HepG2 (cell line): ENCODE results near the gene HOXB6.

Experiments
- CTCF ChIP-seq: sonication (generic); formaldehyde crosslinking; IDR thresholded peaks from 2 replicates; pipeline ENCODE4 v1.5.0; 2020; ENCODE audit warnings: mild to moderate bottlenecking, missing genetic modification reagents, moderate library complexity
- FOXM1 ChIP-seq: sonication (generic); formaldehyde crosslinking; IDR thresholded peaks from 2 replicates; pipeline ENCODE4 v1.5.0; 2020; ENCODE audit warnings: missing genetic modification reagents
- POLR2A ChIP-seq, 2 experiments: IDR thresholded peaks; 2 replicates each; pipeline ENCODE4 v1.6.1; 2011; ENCODE audit warnings: low read depth in 2 of 2, low read length in 2 of 2, mild to moderate bottlenecking in 1 of 2, moderate library complexity in 1 of 2; ENCODE audit not compliant: insufficient read depth in 1 of 2
- POLR2G ChIP-seq: fragments of 200-400 bp; formaldehyde crosslinking; IDR thresholded peaks from 2 replicates; pipeline ENCODE4 v1.6.1; 2018; ENCODE audit warnings: mild to moderate bottlenecking, low read depth, low read length, moderate library complexity
- RERE ChIP-seq: IDR thresholded peaks from 2 replicates; pipeline ENCODE4 v1.6.1; 2016; ENCODE audit warnings: low read depth, missing genetic modification reagents, missing compliant biosample characterization
- SRSF1 ChIP-seq: fragments of 200-400 bp; formaldehyde crosslinking; optimal IDR thresholded peaks from 2 replicates; pipeline ENCODE3; 2017; ENCODE audit warnings: mild to moderate bottlenecking, low read depth, low read length, moderate library complexity
- TF ChIP-seq, protein P1 (sequence below): sonication (generic); formaldehyde crosslinking; IDR thresholded peaks from 2 replicates; pipeline ENCODE4 v1.4.0; 2020; ENCODE audit warnings: missing genetic modification reagents
- TF ChIP-seq, protein P2 (sequence below): IDR thresholded peaks from 2 replicates; pipeline ENCODE4 v1.6.1; 2012; ENCODE audit warnings: inconsistent platforms

GRCh38 chr17:48622857-48623256 is 18.1 kb upstream of the HOXB6 start:
- TF ChIP-seq, protein P1, sequence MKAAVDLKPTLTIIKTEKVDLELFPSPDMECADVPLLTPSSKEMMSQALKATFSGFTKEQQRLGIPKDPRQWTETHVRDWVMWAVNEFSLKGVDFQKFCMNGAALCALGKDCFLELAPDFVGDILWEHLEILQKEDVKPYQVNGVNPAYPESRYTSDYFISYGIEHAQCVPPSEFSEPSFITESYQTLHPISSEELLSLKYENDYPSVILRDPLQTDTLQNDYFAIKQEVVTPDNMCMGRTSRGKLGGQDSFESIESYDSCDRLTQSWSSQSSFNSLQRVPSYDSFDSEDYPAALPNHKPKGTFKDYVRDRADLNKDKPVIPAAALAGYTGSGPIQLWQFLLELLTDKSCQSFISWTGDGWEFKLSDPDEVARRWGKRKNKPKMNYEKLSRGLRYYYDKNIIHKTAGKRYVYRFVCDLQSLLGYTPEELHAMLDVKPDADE (CRISPR knock-in tag): no peak
- TF ChIP-seq POLR2G (no peak), CTCF (CRISPR knock-in tag) (no peak), RERE (CRISPR knock-in tag) (no peak), SRSF1 (no peak), POLR2A (IDR thresholded peaks at IDR 0.05; ENCODE audit: insufficient read depth in 1 of 2, low read depth in 2 of 2, low read length in 2 of 2) (no peak), FOXM1 (CRISPR knock-in tag) (no peak)
- TF ChIP-seq, protein P2, sequence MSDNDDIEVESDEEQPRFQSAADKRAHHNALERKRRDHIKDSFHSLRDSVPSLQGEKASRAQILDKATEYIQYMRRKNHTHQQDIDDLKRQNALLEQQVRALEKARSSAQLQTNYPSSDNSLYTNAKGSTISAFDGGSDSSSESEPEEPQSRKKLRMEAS: no peak
